Mesodermal cell (in vitro differentiated cells): Measurements from ENCODE around the gene BMPR1A.

Experiments
- H3K27ac ChIP-seq: 2 replicates; pipeline ENCODE4 v1.7.0; 2013; ENCODE audit warnings: mild to moderate bottlenecking, low read depth, low read length, moderate library complexity; ENCODE audit not compliant: severe bottlenecking
- H3K36me3 ChIP-seq: 2 replicates; pipeline ENCODE4 v1.7.1; 2013; ENCODE audit warnings: mild to moderate bottlenecking, low read length, moderate library complexity; ENCODE audit not compliant: control insufficient read depth, insufficient read depth
- H3K4me1 ChIP-seq: one replicate; pipeline ENCODE4 v1.7.1; 2013; ENCODE audit warnings: mild to moderate bottlenecking, low read length; ENCODE audit not compliant: insufficient read depth, control insufficient read depth, poor library complexity, severe bottlenecking
- H3K4me3 ChIP-seq: 2 replicates; pipeline ENCODE4 v1.7.0; 2013; ENCODE audit warnings: low read length, control low read depth, mild to moderate bottlenecking; ENCODE audit not compliant: insufficient read depth, poor library complexity, severe bottlenecking; ENCODE audit errors: extremely low read depth
- H3K9me3 ChIP-seq: 2 replicates; pipeline ENCODE4 v1.7.1; 2013; ENCODE audit warnings: mild to moderate bottlenecking, low read length, moderate library complexity; ENCODE audit not compliant: control insufficient read depth
- WGBS, 2 experiments: methylation state at CpG; one replicate each; pipeline ENCODE4 v1.1.5; 2013; ENCODE audit warnings: missing lambda C conversion rate in 2 of 2; ENCODE audit not compliant: insufficient coverage in 2 of 2; 5-methylcytosine and 5-hydroxymethylcytosine counted together

The BMPR1A gene

GRCh38 chr10:86751477-86751876, 4.9 kb upstream of the BMPR1A start:
- Histone ChIP-seq H3K4me1 (peaks cover 8% of the 10 kb centered on the region), H3K36me3 (no peaks in the 10 kb centered on the region), H3K27ac (no peak overlapping the region), H3K4me3 (no peak overlapping the region), H3K9me3 (no peaks in the 10 kb centered on the region)
- 82% methylated on average over 12 of the region's 17 CpGs; no CpG with 5 or more reads in 1 of the 2 experiments for WGBS, 2 experiments

- Histone ChIP-seq H3K36me3 (no peaks in the 10 kb centered on the region), H3K4me1 (peaks cover 8% of the 10 kb centered on the region), H3K4me3 (no peak overlapping the region), H3K27ac (no peak overlapping the region), H3K9me3 (no peaks in the 10 kb centered on the region)
- 80 to 96% methylated on average over 2 to 4 of the region's 4 CpGs for WGBS, 2 experiments
These were observed 4.1 kb upstream of the BMPR1A start for GRCh38 chr10:86752311-86752710.

DNA sequence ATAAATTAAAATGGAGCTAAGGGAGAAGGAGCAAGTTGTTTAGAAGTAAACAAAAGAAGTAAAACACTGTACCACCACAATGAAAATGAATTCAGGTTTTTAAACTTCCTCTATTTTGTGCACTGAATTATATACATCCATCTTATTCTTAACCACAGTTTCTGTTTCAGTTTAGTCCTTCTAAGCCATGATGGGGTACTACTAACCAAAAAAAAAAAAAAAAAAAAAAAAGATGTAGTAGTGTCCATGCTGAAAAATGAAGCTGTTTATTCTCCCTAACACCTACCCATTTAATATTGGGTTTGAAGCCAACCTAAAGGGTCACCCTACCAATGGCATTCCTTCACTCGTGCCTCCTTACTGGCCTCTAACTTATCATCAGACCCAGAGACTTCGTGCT, 3.4 kb upstream of the BMPR1A start:
- Histone ChIP-seq H3K27ac (no peak overlapping the region), H3K36me3 (no peaks in the 10 kb centered on the region), H3K4me3 (no peak overlapping the region), H3K4me1 (peaks cover 8% of the 10 kb centered on the region), H3K9me3 (no peaks in the 10 kb centered on the region)
- WGBS, 2 experiments: 100% methylated on average over 1 of the region's 2 CpGs; no CpG with 5 or more reads in 1 of the 2 experiments

- H3K36me3 ChIP-seq: no peaks in the 10 kb centered on the region
- 91 to 93% methylated on average over 12 of the region's 12 CpGs for WGBS, 2 experiments
- no peaks in the 10 kb centered on the region for H3K9me3 ChIP-seq
- no peak overlapping the region for H3K27ac ChIP-seq
- peaks cover 8% of the 10 kb centered on the region for H3K4me1 ChIP-seq
- no peak overlapping the region for H3K4me3 ChIP-seq
These were observed 2.6 kb upstream of the BMPR1A start for GRCh38 chr10:86753638-86754434.

- 1% methylated on average over 7 of the region's 9 CpGs; no CpG with 5 or more reads in 1 of the 2 experiments for WGBS, 2 experiments
- Histone ChIP-seq H3K4me3 (peak overlapping the region; percentile 71), H3K36me3 (peaks cover 3% of the 10 kb centered on the region), H3K4me1 (peaks cover 8% of the 10 kb centered on the region), H3K27ac (peak overlapping the region; percentile 99), H3K9me3 (no peaks in the 10 kb centered on the region)
These were observed 1.0 kb upstream of the BMPR1A start for GRCh38 chr10:86755454-86755739.

DNA sequence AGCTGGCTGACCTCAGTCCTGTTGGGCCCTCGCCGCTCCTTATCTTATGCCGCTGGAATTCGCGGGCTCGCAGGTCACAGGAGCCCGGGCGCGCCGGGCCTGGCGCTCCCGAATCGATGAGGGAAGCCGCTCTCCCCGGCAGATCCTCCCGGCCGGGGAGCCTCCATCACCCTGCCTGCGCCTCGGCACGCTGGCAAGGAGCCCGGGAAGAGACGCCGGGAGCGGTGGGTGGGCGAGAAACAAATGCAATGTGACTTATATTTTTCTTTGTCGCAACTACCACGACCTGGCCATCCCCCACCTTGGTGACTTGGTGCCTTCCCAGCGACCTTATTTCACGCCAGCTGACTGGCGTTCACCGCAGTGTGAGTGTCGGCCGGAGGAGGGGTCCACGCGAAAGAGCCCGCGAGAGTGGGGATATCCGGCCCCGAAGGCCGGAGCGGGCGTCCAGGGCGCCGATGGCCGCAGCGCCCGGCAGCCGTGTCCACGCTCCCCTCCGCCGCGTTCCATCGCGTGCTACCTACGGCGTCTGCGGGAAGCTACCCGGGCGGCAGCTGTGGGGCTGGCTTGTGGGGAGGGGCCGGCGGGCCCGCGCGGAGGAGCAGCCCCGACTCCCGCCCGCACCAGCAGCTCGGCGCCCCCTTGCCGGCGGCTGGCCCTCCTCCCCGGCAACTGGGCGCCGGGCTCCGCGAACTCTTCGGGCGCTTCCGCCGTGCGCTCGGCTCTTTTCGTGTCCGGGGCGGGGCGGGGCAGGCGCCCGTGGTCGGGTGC, 494 bp upstream of the BMPR1A start:
- H3K36me3 ChIP-seq: peaks cover 8% of the 10 kb centered on the region
- no peaks in the 10 kb centered on the region for H3K9me3 ChIP-seq
- H3K27ac ChIP-seq: peak overlapping the region; percentile 99
- peaks cover 8% of the 10 kb centered on the region for H3K4me1 ChIP-seq
- 0% methylated on average over 45 to 77 of the region's 89 CpGs for WGBS, 2 experiments
- H3K4me3 ChIP-seq: peak overlapping the region; percentile 71

- peaks cover 8% of the 10 kb centered on the region for H3K4me1 ChIP-seq
- peaks cover 22% of the 10 kb centered on the region for H3K36me3 ChIP-seq
- WGBS, 2 experiments: 0% methylated on average over 30 to 41 of the region's 47 CpGs
- peak overlapping the region; percentile 87 for H3K4me3 ChIP-seq
- no peaks in the 10 kb centered on the region for H3K9me3 ChIP-seq
- peak overlapping the region; percentile 89 for H3K27ac ChIP-seq
These were observed 924 bp downstream of the BMPR1A start for GRCh38 chr10:86757113-86757972.

DNA sequence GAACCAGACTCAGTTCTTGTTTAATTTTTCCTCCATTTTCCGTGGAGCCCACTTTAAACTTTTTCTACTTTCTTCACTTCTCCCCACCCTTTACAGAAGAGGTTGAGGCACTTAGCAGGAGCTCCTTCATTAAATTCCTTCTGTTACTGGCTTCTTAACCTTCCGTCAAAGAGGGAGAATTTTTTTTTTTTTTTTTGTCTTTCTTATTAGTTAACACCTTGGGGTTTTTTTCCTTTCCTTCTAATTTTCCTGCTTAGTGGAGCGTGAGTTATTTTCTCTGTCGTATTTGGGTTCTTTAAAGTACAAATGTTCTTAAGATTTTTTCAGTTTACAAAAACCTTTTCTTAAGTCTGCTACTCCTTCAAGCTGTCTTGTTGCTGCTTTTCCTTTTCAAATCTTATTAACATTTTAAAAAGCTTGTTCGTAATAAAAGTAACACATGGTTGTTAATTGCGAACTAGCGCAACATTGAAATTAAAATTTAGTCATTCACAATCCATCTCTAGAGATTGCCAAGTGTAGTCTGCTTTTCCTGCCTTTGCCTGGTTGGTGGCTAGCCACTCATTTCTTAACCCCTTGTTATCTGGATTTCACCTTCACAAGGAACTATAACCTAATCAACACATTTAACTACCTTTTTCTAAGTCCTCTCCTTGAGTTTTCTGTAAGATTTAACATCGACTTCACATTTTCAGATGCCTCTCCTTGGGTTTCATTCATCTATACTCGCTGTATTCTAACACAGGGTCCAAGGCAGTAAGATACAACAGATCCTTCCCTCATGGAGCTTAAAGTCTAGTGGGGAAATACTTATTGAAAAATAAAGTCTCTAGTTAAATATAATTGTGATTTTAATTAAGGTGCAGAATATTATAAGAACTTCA, 2.0 kb downstream of the BMPR1A start:
- Histone ChIP-seq H3K4me1 (peaks cover 8% of the 10 kb centered on the region), H3K9me3 (no peaks in the 10 kb centered on the region), H3K36me3 (peaks cover 27% of the 10 kb centered on the region), H3K4me3 (peak overlapping the region; percentile 87), H3K27ac (peak overlapping the region; percentile 89)
- 4 to 8% methylated on average over 2 of the region's 9 CpGs for WGBS, 2 experiments

DNA sequence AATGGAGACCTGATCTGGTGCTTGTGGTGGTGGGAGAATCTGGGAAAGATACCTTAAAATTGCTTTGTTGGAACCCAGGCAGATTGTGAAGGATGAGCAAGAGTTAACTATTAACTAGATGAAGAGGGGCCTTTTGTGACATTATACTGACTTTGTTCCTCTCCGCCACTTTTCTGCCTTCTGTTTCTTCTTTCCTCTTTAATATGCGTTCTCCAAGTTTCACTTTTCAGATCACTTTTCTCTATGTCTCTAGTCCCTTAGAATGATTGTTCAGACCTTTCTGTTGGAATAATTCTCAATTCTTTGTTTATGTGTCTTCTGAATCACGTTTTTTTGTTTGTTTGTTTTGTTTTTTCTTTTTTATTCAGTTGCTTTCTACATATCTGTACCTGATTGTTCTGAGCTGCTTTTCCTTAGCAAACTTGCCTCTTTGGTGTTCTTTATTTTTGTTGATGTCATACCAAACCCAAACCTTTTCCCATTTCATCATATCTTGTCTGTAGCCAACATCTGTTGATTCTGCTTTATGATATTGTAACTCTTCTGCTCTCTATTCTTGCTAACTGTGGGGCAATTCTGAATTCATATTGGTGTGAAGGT, 2.8 kb downstream of the BMPR1A start:
- peak overlapping the region; percentile 87 for H3K4me3 ChIP-seq
- no CpG with 5 or more reads among the region's 3 CpGs for WGBS, 2 experiments
- no peaks in the 10 kb centered on the region for H3K9me3 ChIP-seq
- H3K27ac ChIP-seq: peak overlapping the region; percentile 37
- peaks cover 31% of the 10 kb centered on the region for H3K36me3 ChIP-seq
- H3K4me1 ChIP-seq: peaks cover 4% of the 10 kb centered on the region
